ENCODE measurements around the gene VAC14.

GRCh38 chr16:70741783-70742125, 59.2 kb downstream of the VAC14 start:
- no peak for TF ChIP-seq REST (IDR thresholded peaks at IDR 0.05; ENCODE audit: insufficient read depth in 1 of 2, low read depth in 2 of 2, low read length in 2 of 2)
- TF ChIP-seq SIN3A (IDR thresholded peaks at IDR 0.05; ENCODE audit: borderline replicate concordance, insufficient read depth, low read length), result no peak
- TF ChIP-seq POLR2AphosphoS5 (IDR thresholded peaks at IDR 0.05; ENCODE audit: low read depth, low read length), result no peak
- TF ChIP-seq TAF1 (IDR thresholded peaks at IDR 0.05; ENCODE audit: borderline replicate concordance, insufficient read depth, low read length), result no peak
- no peak for TF ChIP-seq FOXP2 (optimal IDR thresholded peaks at IDR 0.05; ENCODE audit: borderline replicate concordance, extremely low read depth, extremely low read length, insufficient read depth)
